Activated CD4-positive, CD25-positive, alpha-beta regulatory T cell treated with anti-CD3 and anti-CD28 coated beads, Interleukin-2, amount 50 U/mL, for 72 hours (primary cell): ENCODE data around the gene DOK3.
A peak's percentile ranks its signal among the peaks of the same experiment; 100 is the strongest.
"Not testable (repeated sequence)": the region's sequence is repeated elsewhere in the genome, so short reads cannot be mapped to it uniquely, and the experiment has no call there.

ENCODE experiments used
- DNase-seq: peaks from one replicate; pipeline ENCODE4 v3.0.0; 2021

DOK3 gene

DNA sequence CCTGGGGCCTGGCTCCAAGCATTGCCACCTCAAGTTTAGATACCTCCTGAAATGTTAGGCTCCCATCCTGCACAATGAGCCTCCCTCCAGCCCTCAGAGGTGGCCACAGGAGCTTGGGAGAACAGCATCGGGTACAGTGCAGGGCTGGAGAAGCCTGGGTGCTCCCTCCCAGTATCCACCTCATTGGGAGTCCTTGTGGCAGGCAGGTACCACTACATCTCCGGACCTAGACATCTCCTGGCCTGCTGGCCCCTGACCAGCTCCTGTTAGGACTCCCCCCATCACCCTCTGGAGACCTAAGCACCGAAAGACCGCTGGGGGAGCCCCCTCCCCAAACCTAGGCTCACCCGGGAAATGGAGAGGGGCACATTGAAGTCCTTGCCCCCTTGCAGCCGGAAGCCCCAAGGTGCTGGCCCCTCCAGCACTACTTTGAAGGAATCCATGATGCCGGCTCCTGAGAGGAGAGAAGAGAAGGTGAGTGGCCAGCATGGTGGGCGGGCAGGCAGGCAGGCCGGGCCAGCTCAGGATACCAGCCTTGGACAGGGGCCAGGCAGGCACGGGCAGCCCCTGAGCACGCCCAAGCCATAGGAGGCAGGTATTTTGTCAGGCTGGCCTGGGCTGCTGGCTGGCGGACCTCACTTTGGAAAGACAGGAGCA, 13.4 kb downstream of the DOK3 start:
- no peak for DNase-seq

DNA sequence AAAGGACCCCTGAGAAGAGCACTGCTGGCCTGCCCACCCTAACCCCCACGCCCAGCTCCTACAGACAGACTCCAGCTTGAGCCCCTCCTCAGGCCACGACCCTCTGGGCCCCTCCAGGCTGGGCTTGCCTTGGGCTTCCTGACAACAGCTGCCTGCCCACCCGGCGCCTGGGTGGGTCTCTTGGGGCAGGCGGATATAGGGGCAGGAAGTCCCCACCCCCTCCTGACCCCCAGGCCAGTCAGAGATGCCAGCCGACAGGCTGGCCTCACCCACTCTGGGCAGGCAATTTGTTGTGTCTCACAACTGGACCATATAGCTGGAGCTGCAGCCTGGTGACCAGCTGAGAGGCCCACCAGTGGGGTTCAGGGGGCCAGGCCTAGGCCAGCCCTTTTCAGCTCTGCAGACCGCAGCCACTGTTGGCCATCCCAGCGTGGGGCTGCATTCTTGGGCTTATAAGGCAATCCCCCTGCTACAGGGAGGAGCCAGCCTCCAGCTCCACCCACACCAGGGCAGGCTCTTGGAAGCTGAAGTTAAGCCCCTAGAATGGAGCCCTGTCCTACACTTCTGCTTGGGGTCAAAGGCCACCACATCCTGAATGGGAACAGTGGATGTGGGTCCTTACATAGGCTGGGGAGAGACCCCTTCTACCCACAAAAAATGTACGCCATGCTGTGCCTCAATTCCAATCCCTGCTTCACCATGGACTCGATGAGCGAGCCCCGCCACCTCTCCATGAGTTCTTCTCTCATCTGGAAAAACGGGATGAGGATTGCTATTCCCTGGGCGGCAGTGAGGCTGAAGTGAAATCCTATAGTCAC, 14.2 kb downstream of the DOK3 start:
- DNase-seq: no peak

DNA sequence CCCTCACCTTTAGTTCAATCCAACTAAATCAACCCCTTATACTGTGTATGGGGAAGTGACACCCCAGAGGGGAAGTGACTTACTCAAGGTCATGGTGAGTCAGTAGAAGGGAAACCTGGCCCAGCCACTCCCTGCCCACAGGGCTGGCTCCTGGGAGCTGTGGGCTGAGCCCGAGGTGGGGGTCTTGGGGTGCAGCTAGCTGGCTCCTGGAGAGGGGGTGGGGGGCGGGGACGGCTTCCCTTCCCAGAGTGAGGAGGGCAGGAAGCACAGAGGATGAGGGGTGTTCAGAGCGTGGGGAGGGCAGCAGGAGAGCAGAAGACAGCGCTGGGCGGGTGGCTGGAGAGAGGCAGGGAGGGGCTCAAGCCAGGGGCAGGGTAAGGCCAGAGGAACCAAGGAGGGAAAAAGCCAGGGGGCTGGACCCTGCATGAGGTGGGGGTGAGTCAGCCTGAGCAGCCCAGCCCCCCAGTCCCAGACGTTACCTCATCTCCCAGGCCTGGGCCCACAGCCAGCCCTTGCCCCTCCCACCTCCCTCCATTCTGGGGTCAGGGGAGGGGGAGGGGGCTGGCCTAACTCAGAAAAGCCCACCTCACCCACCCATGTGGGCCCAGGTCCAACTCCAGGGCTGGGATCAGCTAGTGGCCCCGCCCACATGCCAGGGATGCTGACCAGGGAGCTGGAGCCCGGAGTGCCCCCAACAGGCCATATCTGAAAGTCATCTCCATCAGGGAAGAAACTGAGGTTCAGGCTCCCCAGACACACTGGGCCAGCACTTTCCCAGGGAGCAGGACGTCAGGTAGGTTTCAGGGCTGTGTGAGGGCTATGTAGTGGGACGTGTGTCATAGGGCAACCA, 15.1 kb downstream of the DOK3 start:
- no peak for DNase-seq

DNA sequence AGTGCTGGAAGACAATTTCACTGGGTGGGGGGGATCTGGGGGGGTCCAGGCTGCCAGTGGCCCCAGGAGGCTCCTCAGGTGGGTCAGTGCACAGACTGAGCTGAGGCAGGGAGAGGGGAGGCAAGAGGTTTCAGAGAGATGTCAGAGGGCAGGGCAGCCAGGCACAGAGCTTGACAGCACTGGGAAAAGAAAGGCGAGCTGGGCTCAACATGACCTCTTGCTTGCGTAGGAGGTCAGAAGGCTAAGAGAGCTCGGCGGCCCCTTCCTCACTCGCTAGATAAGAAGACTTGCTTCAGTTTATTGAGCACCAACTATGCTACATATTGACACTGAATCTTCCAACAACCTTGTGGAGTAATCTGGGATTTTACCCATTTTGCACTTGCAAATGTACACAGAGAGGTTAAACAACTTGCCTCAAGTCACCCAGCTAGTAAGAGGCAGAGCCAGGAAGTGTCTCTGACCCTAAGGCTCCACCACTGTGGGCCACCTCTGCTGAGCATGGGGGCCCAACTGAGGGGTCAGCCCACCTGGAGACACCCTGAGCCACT, 15.8 kb downstream of the DOK3 start:
- DNase-seq: no peak

DNA sequence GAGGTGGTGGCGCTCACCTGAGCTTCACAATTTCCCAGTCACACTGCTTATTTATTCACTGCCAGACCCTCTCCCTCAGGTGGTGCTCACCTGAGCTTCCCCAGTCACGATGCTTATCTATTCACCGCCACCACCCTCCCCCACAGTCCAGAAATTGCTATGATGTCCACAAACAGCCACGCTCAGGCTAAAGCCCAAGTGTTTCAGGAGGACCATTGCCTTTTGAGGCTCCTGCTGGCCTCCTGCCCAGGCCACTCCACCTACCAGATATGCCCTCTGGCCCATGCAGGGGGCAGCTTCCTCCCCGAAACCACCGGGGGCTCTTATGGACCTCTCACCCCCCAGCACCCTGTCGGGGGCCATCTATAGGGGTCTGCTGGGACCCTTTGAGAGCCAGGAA, 16.8 kb downstream of the DOK3 start:
- DNase-seq: no peak

DNA sequence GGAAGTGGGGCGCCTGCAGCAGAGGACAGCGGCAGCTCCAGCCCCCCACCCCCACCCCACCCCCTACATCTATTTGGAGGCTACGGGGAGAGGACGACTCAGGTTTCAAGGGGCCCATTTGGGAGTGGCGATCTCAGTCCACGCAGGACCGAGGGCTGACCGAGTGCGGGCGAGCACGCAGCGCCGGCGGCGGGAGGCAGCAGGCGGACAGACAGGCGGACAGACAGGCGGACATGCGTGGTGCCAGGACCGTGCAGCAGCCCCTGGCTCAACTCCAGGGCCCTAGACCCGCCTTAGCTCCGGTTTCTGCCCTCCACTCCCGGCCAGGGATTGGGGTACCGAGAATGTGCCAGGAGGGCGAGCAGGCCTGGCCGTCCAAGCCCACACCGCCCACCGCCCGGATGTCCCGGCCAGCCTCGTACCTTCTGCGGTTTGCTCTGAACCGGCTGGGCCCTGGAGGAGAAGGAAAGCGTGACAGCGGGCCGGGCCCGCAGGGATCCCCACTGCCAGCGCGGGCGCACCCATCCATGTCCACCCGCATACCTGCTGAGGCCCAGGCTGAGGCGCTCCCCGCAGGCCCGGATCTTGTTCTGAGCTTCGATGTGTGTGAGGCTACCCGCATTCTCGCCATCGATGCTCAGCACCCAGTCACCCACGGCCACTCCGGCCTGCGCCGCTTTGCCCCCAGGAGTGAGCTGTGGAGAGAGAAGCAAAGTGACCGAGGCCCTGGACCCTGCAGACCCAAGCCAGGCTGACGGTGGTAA, 17.5 kb downstream of the DOK3 start:
- no peak for DNase-seq

DNA sequence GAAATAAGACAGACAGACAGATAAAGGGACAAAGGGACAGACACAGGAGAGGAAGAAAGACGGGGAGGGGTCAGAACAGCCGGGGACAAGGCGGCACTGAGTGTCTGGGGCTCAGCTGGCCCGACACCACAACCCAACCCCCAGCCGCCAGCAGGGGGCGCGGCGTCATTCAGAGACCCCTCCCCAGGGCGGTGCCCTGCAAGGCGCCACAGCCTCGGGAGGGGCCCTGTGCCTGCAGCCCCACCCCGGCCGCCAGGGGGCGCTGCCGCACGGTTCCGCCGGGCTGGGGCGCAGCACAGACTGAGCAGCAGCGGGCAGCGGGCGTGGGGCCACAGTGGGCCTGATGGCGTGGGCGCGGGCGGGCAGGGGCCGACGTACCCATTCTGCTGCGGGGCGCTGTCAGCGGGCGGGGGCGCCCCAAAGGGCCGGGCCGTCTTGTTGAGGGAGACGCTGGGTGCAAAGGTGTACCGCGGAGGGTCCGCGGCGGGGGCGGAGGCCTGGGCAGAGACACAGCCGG, 18.1 kb downstream of the DOK3 start:
- DNase-seq: peak; percentile 62

DNA sequence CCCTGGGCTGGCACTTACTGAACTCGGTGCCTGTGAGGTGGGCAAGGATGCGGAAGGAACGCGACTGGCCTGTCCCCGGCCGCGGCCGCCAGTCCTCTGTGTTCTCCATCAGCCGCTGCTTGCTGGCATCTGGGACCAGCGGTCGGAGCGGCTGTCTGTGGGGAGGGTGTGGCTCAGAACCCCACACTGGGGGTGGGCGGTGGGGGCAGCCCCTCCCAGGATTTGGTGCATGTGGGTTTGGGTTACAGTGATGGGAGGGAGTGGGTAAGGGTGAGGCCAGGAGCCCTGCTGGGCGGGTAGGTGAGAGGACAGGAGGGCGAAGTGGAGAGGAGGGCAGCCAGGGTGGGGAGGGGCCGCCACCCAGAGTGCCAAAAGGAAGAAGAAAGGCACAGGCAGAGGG, 18.6 kb downstream of the DOK3 start:
- no peak for DNase-seq

DNA sequence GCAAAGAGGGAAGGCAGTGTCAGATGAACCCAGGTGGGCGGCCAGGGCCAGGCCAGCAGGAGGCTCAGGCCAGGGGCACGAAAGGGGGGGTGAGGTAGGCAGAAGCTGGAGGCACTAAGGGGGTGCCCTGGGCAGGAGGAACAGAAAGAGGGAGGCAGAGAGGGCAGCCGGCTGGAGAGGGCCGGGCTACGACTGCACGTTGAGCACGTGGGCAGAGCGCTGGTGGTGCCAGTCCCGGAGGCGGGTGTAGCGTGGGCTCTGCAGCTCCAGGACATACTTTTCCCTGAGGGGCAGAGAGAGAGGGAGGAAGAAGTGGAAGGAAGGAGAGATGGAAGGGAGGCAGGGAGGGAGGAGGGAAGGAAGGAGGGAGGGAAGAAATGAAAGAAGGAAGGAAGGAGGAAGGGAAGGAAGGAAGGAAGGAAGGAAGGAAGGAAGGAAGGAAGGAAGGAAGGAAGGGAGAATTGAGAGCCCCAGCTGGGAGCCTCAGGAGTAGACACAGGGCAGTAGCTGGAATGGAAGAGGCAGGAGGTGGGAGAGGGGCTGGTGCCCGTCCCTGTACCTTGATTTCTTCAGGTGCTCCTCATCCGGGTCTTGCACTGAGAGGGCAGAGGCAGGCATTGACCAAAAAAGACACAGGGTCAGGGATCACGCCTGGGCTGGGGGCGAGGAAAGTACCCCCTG, 19.2 kb downstream of the DOK3 start:
- no peak for DNase-seq

DNA sequence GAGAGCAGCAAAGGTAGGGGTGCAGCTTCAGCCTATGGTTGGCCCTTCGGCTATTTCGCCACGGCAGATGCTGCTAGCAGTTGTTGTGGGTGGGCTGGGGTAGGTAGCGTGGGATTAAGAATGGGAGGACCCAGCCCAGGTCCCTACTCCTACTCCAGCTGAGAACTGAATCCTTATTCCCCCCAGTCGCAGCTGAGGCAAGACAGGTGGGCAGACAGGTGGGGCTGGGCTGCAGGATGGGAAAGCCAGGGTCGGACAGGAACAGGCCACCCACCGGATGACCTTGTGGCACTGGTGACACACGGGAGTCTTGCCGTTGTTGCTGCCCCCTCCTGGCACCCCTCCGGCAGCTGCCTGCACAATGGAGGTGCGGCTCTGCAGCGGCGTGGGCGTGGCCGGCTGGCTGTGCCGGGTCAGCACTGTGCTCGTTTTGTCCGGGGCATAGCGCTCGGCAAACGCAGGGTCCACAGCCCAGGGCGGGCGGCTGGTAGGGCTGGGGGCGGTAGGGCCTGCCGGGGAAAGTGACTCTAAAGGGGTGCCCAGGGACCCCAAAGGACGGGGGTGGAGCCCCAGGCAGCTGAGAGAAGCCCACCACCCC, 20.4 kb downstream of the DOK3 start:
- no peak for DNase-seq

DNA sequence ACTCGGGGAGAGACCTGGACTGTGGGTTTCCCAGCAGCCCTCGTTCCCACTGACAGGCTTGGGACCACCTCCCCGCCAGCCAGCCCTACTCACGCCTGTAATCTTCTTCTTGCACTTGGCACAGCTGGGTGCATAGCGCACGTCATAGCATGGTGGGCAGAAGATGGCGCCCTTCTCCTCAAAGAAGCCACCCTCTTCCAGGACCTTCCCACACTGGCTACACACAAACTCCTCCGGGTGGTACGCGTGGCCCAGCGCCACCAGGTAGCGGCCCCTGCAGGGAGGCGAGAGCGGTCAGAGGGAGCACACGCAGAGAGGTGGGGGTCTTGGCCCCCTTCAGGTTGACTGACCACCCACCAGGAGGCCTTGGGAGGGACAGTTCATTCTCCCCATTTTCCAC, 21.7 kb downstream of the DOK3 start:
- DNase-seq: no peak

DNA sequence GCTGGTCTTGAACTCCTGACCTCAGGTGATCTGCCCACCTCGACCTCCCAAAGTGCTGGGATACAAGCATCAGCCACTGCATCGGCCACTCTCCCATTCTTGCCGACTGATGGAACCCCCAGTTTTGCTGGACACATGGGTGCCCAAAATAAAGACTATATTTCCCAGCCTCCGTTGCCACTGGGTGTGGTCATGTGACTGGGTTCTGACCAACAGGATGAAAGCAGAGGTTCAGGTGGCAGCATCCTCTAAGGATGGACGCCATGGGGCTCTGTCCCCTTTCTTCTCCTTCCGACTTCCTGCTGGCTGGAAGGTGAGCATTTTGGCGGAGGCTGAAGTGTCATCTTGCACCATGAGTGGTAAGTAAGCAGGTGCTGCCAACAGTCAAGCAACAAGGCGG, 22.5 kb downstream of the DOK3 start:
- no peak for DNase-seq

DNA sequence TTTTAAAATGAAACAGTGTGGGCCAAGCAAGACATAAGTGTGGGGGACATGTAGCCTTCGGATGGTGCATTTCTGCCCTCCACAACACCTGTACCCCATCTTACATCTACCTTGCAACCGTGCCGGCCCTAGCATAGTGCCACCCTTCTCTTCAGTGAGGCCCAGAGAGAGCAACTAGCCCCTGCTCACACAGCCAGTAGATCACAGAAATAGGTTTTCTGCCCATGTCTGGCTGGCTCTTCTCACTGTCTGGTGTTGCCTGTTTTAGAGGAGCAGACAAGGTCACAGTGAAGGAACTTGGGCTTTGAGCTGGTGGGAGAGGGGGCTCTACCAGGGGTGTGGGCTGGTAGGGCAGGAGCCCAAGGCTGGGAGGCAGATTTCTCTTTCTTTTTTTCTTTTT, 23.4 kb downstream of the DOK3 start:
- DNase-seq: no peak

DNA sequence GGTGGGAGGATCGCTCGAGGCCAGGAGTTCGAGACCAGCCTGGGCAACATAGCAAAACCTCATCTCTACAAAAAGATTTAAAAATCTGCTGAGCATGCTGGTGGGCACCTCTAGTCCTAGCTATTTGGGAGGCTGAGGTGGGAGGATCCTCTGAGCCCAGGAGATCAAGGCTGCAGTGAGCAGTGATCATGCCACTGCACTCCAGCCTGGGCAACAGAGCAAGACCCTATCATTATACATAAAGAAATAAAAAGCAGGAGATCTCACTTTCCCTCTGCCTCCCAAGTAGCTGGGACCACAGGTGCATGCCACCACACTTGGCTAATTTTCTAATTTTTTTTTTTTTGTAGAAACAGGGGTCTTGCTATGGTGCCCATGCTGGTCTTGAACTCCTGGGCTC, 23.9 kb downstream of the DOK3 start:
- not testable (repeated sequence) for DNase-seq

DNA sequence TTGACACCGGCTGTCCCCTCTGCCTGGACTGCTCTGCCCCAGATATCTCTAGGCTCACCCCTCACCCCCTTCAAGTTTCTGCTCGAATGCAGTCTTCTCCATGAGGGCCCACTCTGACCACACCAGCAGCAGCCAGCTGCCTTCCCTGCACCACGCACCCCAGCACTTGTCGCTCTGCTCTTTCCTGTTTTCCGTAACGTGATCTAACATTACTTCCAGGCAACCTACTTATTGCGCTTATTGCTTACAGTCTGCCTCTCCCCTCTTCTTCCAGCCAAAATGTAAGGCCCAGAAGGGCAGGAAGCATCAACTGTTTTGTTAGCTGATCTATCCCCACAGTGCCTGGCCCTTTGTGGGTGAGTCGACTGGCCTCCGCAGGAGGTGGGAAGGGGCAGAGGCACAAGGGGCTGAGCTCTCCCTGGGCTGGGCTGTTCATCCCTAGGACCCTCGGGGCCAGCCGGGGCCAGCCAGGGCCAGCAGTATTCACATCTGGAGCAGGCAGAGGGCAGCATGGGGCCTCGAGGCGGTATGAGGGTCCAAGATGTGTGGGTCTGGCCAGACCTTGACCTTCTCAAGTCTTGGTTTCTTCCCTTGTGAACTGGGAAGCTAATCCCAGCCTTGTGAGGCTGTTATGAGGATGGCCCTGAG, 24.6 kb downstream of the DOK3 start:
- DNase-seq: no peak

DNA sequence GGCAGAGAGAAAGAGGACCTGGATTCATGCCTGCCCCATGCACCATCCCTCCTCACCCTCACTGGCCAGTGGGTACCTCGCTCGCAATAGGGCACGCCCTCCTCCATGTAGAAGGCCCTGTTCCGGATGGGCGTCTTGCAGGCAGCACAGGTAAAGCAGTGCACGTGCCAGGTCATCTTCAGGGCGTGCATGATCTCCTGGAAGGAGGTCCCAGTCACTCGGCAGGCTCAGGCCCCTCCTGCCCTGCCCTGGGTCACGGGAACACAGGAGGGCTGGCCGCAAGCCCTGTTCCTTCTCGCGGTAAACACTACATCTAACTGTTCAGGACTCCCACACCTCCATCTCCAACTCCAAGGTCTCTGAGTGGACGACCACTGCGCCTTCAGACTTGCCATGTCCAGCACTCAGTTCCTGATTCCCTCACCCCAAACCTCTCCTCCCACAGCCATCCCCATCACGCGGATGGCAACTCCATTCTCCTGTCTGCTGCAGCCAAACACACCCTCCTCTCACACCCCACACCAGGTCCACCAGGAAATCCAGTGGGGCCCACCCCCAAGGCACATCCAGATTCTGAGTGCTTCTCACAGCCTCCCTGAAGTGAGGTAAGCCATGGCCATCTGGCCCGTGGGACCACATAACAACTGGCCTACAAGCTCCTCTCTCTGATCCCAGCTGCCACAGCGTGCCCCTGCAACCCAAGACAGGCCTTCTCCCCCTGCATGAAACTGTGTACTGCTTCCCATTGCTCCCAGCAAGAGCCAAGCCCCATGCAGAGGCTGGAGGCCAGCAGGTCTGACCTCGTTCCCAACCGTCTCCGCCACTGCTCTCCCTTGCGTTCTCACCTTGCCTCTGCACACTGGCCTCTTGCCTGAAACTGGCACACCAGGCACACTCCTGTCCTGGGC, 25.4 kb downstream of the DOK3 start:
- no peak for DNase-seq

DNA sequence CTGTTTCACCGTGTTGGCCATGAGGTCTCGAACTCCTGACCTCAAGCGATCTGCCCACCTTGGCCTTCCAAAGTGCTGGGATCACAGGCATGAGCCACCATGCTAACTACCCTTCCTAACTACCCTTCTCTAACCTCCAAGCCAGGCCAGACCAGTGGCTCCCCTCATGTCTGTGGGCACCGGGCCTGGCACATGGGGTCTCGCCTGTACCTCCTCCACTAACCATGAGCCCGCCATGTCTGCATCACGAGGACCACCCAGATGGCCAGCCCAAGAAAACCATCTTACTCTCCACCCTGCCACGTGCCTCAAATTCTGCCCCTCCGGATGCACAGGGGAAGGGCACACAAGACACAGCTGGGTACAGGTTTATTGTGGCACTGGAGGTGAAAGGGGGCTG, 26.6 kb downstream of the DOK3 start:
- DNase-seq: no peak

DNA sequence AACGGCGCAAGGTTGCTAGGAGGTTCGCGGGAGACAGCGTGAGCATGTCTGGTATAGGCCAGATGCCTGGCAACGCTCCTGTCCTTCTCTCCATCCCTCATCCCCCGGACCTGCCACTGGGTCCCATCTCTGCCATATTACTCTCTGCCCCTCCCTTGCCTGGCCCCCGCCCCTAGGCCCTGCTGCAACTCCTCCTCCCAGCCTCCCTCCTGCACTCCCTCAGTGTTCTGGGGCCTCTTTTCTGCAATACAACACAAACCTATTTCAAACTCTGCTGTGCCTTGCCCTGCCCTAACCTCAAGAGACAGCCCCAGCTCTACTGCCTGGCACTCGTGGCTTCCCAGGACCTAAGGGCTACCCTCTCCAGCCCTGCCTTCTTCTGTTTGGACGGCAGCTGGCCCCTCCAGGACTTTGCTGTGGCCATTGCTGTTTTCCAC, 27.2 kb downstream of the DOK3 start:
- DNase-seq: no peak

DNA sequence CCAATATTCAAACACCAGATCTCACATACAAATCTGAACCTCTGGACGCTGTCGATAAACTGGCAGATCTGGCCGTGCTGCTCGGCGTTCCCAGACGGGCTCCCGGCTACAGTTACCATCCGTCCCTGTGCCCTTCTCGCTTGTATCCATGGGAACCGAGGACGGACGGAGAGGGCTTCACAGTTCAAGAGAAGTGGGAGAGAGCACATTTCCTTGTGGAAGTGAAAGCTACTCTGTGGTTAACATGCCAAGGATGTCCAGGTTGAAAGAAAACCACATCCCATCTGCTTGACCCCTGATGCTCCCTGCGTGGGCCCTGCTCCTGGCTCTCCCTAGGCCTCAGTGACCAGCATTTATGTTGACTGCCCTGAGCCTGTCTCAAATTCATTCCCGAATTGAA, 29.9 kb downstream of the DOK3 start:
- no peak for DNase-seq
